Suprapubic skin (tissue), 3 donors: Measurements from ENCODE around the gene PPP1R18.

Experiments used
- CTCF ChIP-seq, 2 donors: fragments of 200-600 bp in 1 of 2; fragments of 450-650 bp in 1 of 2; sonication (generic) in 1 of 2; IDR thresholded peaks; one replicate each; pipeline ENCODE4 v1.5.1; 2016 to 2019; ENCODE audit warnings: antibody characterized with exemption in 2 of 2, mild to moderate bottlenecking in 1 of 2, moderate library complexity in 1 of 2
- EP300 ChIP-seq: sonication (generic); formaldehyde crosslinking; IDR thresholded peaks from one replicate; pipeline ENCODE4 v1.6.1; 2017; ENCODE audit warnings: antibody characterized with exemption

DNA sequence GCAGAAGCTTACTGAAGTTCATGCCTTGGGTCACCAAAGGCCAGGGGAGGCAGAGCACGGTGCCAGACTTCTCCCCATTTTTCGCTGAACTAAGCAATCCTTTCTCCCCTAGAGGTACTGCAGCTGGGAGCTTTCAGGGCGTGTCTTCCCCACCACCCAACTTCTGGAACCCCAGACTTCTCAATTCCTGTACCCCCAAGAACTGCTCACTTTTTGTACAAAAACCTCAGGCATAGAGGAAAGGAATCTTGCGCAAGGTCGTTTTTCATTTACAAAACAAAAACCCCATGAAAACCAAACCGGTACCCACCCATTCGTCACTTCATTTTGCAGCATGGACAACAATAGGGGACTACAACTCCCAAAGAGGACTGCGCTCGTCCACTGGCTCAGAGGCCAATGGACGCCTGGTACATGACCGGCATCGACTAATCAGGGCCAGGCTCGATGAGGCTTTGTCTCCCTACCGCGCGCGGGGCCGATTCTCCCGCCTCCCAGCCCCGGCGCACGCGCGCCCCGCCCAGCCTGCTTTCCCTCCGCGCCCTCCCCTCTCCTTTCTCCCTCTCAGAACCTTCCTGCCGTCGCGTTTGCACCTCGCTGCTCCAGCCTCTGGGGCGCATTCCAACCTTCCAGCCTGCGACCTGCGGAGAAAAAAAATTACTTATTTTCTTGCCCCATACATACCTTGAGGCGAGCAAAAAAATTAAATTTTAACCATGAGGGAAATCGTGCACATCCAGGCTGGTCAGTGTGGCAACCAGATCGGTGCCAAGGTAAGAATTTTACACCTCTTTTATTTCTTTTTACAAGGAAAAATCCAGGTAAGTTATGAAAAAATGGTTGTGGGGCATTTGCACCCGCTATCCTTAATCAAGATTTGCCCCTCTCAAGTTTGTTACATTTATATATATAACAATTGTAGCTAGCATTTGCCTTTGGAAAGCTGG lies 33.6 kb upstream of the PPP1R18 start, which contains the start of gene TUBB:
- TF ChIP-seq CTCF (IDR thresholded peaks at IDR 0.05): peak in 1 of 2 donors; percentile 21
- no peak for TF ChIP-seq EP300
